ENCODE data around the gene CIAO1.
"Not testable (repeated sequence)": the region's sequence is repeated elsewhere in the genome, so short reads cannot be mapped to it uniquely, and the experiment has no call there.

CIAO1 gene

DNA sequence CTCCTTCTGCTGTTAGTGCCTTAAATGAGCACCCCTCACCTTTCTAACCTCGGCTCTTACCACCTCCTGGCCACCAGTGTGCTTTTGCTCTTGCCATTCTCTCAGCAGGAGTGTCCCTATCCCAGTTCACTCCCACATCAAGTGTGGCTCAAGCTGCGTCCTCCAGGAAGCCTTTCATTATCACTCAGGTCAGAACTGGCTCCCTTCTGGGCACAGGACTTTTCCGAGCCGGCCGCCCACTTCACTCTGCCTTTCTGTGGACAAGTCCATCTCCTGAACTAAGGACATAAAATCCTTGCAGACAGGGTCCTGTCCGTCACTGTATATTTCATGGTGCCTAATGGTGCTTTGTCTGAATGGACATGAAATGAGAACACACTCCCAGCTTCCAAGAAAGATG, 15.8 kb upstream of the CIAO1 start:
- no peak for DNase-seq (ENCODE audit: low spot score)

DNA sequence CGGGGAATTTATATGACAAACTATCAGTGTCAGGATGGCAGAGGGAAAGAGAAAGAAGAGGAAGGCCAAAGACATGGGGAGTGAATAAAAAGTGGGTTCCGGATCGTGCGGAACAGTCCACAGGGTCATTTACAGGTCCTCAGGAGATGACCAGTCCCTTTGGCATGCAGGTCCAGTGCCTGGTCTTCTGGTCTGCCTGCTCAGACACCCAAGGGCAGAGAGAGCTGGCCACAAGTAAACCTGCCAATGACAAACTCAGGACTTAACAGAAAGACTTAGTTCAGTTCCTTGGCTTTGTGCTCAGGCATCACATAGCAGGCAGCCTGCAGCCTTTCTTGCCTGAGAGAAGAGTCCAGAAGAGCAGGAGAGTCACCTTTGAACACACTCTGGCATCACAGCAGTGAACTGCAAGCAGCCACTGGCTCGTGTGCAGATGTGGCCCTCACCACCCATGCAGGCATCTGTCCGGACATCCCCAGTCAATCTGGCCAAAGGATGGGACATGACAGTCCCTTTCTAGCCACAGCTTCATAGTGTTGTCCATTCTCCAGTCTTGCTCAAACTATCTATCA, 14.2 kb upstream of the CIAO1 start:
- peak; percentile 87 for DNase-seq (ENCODE audit: low spot score)

DNA sequence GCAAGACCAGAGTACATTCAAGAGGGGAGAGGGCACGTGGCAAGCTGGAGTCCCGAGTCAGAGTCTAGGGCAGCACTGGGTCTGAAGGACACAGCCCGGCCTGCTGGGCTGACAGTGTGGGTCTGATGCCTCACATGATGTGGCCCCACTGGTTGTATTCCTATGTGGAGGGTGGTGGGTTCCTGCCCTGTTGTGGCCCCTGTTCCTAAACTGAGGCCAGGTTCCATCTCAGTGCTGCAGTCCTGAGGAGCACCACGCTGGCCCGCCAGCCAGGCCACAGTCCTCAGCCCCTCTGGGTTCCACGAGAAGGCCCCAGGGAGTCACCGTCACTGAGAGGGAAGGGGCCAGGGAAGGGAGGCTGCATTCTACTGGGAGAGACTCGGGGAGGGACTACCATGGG, 13.5 kb upstream of the CIAO1 start:
- no peak for DNase-seq (ENCODE audit: low spot score)

DNA sequence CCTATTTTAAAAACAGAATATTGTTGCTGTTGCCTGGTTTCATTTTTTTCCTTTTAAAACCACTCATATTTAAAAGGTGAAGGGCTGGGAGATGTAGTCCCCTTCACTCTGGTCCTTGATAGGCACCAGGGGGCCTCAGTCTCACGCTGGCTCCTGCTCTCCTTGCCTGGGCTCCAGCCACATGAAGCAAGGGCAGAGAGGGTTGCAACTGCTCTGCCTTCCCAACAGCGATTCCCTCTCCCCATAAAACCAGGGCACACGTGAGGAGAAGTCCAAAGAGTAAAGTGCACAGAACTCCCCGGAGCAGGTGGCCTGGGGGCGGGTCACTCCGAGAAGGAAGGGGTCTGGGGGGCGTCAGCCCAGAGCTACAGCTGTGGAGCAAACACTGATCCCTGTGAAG, 13.0 kb upstream of the CIAO1 start:
- no peak for DNase-seq (ENCODE audit: low spot score)

DNA sequence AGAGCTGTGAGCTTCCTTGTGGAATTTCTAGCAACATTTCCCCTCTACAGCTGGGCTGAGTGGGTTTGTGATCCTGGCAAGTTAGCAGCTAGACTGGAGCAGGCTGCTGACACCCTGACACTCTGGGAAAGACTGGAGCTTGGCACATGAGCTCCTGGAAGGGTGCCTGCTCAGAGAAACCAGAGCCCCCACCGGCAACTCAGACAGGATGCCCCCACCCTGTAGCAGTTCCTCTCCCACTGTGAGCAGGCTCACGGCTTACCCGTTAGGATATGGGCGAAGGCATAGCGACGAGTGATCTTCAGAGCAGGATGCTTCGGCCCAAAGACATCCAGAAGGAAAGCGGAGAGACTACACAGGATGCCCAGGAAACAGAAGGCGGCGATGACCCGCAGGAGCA, 11.5 kb upstream of the CIAO1 start:
- DNase-seq (ENCODE audit: low spot score): no peak

DNA sequence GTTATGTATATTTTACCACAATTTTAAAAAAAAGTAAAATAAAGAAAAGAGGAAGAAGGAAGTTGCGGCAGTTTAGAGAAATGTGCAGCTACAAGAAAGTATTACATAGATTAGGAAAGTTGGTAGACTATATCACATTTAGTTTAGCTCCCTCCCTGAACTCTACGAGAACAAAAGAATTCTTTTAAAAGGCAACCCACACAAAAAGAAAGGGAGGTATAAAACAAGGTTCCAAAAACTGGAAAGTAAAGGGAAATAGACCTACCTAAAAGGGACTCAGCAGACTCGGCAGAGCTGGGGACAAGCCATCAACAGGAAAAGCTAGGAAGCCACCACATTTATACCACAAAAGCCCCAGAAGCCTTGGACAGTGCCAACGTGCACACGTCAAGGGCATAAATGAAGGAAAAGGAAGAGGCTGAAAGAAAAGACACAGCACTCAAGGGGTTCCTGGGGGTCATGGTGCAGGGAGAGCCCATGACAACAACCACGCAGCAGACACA, 9.4 kb upstream of the CIAO1 start:
- DNase-seq (ENCODE audit: low spot score): no peak

DNA sequence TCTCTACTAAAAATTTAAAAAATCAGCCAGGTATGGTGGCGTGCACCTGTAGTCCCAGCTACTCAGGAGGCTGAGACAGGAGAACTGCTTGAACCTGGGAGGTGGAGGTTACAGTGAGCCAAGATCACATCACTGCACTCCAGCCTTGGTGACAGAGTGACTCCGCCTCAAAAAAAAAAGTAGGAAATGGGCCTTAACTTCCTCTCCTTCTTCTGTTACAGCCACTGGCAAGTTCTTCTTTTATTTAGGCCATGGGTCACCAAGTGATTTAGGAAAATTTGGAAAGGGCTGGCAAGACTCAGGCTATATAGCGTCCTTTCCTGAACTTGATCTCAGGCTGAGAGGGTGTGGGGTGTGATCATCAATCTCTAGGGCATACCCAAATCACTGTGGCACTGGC, 8.3 kb upstream of the CIAO1 start:
- not testable (repeated sequence) for DNase-seq (ENCODE audit: low spot score)

DNA sequence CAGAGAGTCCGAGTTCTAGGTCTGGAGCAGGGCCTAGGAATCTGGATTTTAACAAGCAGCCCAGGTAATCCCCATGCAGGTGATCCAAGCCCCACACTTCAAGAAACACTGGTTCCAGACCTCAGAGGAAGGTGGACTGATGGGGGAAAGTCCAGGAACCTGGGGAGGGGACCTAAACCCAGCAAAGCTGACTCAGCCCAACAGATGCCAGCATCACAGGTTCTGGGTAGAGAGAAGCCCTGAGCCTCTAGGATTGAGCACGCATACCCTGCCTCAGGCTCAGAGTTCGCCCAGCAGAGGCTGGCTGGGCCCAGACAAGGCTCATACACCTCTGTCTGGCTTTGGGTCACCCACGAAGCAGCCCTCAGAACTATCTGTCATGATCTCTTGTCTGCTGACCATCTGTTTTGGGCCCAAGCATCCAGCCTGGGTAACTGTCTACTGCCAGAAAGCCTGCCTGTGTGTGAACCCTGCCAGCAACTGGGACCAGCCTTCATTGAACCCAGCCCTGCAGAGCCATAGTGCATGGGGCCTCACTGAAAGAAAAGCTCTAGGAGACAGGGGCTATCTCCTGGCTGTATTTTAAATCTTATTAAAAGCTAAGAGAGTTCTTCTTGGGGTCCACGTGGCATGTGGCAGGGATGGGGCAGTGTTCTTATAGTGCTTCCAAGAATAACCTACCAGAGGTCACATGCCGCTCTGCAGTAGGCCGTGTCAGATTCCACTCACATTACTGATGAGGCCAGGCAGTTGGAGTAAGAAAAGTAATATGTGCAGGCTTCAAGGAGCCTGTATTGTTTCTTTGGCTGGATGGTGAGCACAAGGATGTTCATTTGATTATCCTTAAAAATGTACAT, 7.6 kb upstream of the CIAO1 start:
- no peak for DNase-seq (ENCODE audit: low spot score)

DNA sequence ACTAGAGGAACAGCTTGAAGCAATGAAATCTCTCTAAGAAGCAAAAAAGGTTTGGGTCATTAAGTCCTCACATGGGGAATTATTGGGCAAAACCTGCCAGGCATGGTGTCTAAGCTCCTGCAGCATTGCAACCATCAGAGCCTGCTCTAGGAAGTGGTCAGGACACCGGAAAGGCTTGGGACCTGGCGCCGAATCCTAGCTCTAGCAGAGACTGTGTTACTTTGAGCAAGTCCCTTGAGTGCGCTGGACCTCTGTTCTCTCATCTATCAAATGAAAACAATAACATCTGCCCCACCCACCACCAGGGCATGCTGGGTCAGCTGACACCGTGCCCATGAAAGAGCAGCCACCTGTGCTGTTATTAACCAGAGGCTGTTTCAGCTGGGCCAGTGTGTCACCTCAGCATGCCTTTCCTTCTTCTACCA, 6.5 kb upstream of the CIAO1 start:
- DNase-seq (ENCODE audit: low spot score): no peak

DNA sequence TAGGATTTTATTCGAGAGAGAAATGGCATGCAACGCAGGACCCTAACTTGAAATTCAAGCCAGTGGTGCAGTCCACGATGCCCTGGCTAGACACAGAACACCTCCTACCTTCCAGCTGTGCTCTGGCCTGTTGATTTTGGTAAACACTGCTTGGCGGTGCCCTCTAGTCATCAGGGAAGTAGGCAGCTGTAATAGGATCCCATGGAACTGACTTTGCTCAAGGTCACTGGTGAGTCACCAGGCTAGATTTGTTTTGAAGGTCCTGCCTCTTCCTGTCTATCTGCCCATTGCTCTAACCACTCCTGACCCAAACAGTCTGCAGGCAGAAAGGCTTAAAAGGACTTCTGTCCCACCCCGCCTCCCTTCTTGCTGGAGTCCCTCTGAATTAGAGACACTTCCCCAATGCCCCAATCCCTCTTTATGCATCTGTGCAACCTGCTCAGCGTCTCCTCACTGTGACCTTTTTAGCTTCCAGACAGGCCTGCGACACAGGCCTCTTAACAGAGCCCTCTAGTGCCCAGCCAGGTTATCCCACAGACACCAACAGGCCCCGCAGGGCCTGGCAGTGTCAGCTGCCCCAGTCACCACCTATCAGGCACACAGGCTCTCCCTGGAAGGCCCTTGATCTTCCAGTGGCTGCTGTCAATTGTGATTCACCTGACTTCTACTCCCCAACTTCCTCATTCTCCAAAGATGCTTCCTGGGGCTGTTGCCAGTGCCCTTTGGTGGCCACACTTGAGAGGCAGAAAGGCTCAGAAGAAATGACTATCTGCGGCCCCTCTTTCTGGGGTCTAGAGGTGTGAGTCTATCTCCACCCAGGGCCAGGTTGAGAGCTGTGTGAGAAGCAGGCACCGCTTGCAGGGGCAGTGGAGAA, 5.4 kb upstream of the CIAO1 start:
- DNase-seq (ENCODE audit: low spot score): peak; percentile 93

DNA sequence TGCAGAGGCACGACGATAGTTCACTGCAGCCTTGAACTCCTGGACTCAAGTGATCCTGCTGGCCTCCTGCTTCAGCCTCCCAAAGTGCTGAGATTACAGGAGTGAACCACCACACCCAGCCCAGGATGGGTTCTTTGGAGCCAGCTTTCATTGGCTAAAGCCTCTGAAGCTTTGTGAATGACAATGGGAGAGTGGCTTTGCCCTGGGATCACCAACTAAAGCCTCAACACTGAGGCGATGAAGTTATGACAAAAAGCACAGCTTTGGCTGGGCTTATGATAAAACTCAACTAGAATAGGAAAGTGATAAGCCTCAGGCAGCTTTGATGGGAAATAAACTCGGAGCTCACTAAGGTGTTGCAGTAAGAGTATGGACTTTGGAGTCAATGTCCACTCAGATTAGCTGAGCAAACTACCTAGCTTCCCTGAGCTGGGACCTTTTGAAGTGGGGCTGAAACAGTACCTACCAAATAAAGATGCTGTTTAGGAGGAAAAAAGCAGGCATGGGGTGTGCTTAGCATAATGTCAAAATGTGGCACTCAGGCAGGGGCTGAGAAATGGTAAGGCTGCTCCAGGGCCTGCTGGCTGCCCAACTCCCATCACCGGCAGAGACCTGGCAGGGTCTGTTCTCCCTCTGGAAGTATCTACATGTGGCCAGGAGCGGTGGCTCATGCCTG, 4.6 kb upstream of the CIAO1 start:
- no peak for DNase-seq (ENCODE audit: low spot score)

DNA sequence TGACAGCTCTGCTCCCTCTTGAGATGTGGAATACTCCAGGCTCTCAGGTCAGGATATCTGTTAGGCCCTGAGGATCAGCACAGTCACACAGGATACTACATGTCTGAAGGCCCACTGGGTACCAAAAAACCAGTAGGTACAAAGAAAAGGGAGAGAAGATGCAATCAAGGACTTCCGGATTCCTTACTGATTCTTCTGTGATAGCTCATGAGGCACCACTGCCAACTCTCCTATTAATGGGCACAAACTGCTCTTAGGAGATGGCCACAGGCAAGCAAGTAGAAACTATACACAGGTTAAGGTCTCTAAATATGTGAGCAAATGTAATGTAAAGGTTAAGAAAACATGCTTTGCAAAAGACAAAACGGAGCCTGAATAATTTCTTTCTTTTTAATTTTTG, 3.7 kb upstream of the CIAO1 start:
- no peak for DNase-seq (ENCODE audit: low spot score)

DNA sequence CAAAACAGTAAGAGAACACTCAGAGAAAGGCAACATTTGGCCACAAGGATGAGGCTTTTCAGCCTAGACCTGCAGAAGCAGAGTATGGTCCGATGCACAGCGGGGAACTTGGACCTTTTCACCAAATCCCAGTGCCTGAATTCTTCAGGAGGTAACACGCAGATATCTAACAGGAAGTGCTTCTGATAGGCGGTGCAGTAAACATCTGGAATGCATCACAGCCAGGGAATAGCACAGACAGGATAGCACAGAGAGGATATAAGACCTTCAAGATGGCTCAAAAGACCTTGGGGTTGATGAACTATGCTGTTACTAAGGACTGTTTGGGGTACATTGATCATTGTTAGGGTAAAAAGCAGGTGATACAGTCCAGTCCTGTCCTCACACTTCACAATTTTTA, 1.9 kb upstream of the CIAO1 start:
- no peak for DNase-seq (ENCODE audit: low spot score)

DNA sequence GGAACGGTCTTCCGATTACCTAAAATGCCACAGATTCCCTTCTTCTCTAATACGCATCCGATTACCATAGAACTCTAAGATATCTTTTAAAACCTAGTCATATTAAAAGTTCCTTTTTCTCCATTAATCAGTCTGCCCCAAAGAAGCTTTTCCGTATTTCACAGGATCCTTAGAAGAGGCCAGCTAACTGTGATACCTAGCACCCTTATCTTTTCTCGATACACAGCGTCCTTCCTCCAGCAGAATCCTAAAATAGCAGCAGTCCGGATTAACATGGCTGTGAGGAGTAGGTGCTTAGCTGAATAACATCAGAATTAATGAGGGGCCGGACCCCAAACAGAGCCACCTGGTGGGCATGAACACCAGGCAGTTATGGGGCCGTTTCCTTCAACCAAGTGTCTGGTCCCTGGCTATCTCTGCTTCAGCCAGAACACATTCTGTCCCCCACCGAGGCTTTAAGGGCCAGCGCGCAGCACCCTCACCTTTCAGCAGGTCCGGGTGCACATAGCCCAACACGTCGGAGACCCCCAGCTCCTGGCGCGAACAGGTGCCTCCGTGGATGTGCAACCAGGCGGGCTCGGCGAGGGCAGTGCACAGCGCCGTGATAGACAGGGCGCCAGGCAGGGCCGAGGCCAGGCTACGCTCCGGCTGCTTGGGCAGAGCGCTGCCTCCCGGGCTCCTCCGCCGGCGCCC, 1.2 kb upstream of the CIAO1 start:
- DNase-seq (ENCODE audit: low spot score): no peak

DNA sequence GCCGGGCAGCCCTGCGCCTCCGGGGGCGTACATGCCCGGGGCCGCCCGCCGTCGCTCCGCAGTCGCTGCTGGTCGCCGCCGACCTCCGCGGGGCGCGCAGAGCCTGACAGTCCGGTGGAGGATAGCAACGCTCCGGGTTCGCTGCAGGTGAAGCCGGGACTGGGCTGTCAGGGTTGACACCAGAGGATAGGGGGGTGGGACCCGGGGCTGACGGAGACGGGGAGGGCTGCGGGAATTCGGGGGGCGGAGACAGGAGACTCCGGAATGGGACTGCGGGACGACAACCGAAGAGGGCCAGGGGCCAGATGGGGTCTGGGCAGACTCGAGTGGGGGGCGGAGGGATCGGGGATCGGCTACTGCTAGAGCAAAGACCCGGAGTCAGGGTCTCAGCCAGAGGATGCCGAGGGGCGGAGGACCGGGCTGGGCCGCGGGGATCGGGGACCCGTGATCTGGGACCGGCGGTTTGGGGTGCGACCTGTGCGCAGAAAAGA, 631 bp upstream of the CIAO1 start:
- no peak for DNase-seq (ENCODE audit: low spot score)

DNA sequence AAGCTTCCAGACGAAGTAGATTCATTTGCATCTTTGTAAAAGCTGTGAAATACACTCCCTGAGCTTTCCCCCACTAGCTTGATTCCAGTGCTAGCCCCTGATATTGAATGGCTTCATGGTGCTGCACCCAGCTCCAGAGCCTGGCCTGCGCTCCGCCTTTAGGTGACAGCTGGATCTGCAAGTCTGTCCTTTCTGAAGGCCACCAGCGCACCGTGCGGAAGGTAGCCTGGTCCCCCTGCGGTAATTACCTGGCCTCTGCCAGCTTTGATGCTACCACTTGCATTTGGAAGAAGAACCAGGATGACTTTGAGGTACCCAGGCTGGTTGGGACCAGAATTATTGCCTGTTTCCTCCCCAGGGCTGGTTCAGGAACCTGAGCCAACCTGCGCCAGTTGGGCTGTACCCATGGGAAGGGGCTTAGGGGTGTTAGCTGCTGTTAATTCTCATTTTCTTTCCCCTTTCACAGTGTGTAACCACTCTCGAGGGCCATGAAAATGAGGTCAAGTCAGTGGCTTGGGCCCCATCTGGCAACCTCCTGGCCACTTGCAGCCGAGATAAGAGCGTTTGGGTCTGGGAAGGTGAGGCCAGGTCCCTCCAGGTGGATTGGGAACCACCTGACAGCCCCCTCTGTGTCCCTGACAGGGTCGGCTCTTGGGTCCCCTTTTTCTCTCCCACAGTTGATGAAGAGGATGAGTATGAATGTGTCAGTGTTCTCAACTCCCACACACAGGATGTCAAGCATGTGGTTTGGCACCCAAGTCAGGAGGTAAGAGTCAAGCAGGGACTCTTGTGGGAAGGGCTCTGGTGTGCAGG, 1.3 kb downstream of the CIAO1 start:
- DNase-seq (ENCODE audit: low spot score): peak; percentile 23

DNA sequence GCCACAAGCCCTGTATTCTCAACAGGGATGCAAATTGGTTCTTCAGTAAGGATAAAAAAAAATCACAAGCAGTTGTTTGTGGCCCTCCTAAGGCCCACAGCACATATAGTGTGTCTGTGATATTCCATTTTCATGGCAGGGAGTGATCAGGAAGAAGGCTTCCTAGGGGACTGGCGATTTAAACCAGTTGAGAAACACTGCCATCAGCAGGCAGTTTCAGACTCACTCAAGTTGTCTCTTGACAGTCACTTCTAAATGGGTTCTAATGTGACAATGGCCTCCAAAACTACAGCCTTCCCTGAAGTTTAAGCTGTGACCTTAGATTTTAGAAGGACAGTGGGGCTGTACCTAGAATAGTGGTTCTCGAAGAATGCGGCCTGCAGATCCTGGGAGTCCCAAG, 6.0 kb downstream of the CIAO1 start:
- DNase-seq (ENCODE audit: low spot score): no peak

DNA sequence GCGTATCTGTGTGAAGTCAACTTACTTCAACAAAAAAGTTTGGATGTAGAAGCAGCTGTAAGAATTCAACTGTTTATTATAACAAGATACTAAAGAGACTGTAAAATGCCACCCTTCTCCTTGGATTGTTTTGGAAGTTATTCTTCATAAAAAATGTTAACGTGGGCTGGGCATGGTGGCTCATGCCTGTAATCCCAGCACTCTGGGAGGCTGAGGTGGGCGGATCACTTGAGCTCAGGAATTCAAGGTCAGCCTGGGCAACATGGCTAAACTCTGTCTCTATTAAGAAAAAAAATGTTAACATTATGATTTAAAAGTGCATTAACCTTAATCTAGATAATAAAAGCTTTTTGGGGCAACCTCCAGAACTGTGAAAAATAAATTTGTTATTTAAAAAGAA, 7.7 kb downstream of the CIAO1 start:
- no peak for DNase-seq (ENCODE audit: low spot score)

DNA sequence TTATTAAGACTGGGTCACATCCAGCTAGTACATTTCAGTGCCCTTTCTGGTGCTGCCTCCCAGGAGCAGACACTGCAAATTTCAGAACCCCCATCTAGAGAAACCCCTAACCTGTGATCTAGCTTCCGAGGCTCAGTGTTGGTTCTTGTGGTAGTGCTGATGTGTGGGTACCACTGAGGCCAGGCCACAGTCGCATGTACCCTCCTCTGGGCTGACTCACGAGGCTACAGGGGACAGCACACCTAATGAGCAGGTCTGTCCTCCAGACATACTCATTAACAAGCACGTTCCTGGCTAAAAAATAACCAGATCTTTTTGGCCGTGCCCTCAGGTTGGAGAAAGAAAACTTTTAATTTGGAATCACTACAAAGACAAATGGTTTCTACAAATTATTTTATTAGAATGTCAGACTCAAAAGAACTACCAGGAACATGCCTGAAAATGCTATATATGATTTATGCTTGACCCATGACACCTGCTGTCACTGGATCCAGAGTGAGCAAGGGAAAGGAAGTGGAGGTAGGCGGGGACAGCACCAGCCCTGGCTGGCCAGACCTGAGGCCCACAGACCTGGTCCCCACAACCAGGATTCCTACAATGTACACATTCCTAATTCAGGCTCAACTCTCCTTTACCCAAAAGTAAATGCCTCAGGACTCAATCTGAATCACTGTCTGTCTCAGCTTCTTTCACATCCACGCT, 8.5 kb downstream of the CIAO1 start:
- no peak for DNase-seq (ENCODE audit: low spot score)

All from COLO829 (cell line).